Measurements from ENCODE around the gene UBFD1.

UBFD1 gene

DNA sequence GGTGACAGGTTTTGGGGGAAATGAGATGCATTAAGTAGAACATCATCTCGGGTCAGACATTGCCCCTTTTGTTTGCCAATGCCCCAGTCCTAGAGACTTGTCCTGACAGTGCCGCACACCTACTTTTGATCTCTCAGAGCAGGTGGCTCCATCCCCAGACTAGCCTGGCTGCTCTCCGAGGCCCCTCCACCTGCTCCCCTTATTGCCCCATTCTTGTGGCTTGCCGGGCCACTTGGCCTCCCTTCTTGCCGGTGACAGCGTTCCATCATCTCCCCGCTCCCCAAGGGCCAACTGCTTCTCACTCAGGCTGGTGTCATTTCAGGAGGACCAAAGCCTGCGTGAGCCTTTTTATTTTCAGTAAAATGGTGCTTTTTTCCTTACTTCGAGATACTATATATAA lies 14.9 kb downstream of the UBFD1 start:
- CTCF ChIA-PET = no interaction called here
- DNase-seq (ENCODE audit: extremely low spot score) = no peak
- POLR2A ChIA-PET = no interaction called here

GRCh38 chr16:23573817-23574216 lies 16.3 kb downstream of the UBFD1 start:
- POLR2A ChIA-PET = no interaction called here
- no peak for DNase-seq (ENCODE audit: extremely low spot score)
- CTCF ChIA-PET = no interaction called here
- TF ChIP-seq LEF1 (IDR thresholded peaks at IDR 0.05; ENCODE audit: borderline replicate concordance) (no peak), FOXM1 (IDR thresholded peaks at IDR 0.05; ENCODE audit: borderline replicate concordance) (no peak), FOXK2 (IDR thresholded peaks at IDR 0.05) (no peak), FOXA1 (IDR thresholded peaks at IDR 0.05) (no peak), SP1 (IDR thresholded peaks at IDR 0.05) (no peak), BHLHE40 (IDR thresholded peaks at IDR 0.05; ENCODE audit: borderline replicate concordance) (no peak)

More for the DNA sequence above, 14.9 kb downstream of the UBFD1 start:
- TF ChIP-seq CTBP1 (IDR thresholded peaks at IDR 0.05; ENCODE audit: borderline replicate concordance) (no peak), NFRKB (IDR thresholded peaks at IDR 0.05) (no peak)

- DNase-seq (ENCODE audit: extremely low spot score) = no peak
- TF ChIP-seq ARNT (IDR thresholded peaks at IDR 0.05) (no peak), LEF1 (IDR thresholded peaks at IDR 0.05; ENCODE audit: borderline replicate concordance) (no peak), ZNF384 (IDR thresholded peaks at IDR 0.05) (no peak), TARDBP (IDR thresholded peaks at IDR 0.05) (no peak), SUZ12 (IDR thresholded peaks at IDR 0.05) (no peak), HDGF (IDR thresholded peaks at IDR 0.05; ENCODE audit: borderline replicate concordance) (no peak), PKNOX1 (IDR thresholded peaks at IDR 0.05) (no peak), CTBP1 (IDR thresholded peaks at IDR 0.05; ENCODE audit: borderline replicate concordance) (no peak), SP1 (IDR thresholded peaks at IDR 0.05) (no peak), ELF4 (IDR thresholded peaks at IDR 0.05) (no peak), L3MBTL2 (conservative IDR thresholded peaks at IDR 0.05) (no peak), NFRKB (IDR thresholded peaks at IDR 0.05) (no peak), BHLHE40 (IDR thresholded peaks at IDR 0.05; ENCODE audit: borderline replicate concordance) (no peak), FOXK2 (IDR thresholded peaks at IDR 0.05) (no peak), FOXM1 (IDR thresholded peaks at IDR 0.05; ENCODE audit: borderline replicate concordance) (no peak), FOXA1 (IDR thresholded peaks at IDR 0.05) (no peak)
- ChIA-PET POLR2A (interaction anchor here (1.0 kb wide), 2 partner anchors 17 to 18 kb away, joined by 3 to 5 read pairs; partner anchors contain the start of genes EARS2 and UBFD1), CTCF (interaction anchor here (0.7 kb wide), 1 partner anchor 23 kb away, joined by 3 read pairs; no protein-coding TSS in a partner anchor)
These were observed 18.3 kb downstream of the UBFD1 start for GRCh38 chr16:23575834-23576233.

DNA sequence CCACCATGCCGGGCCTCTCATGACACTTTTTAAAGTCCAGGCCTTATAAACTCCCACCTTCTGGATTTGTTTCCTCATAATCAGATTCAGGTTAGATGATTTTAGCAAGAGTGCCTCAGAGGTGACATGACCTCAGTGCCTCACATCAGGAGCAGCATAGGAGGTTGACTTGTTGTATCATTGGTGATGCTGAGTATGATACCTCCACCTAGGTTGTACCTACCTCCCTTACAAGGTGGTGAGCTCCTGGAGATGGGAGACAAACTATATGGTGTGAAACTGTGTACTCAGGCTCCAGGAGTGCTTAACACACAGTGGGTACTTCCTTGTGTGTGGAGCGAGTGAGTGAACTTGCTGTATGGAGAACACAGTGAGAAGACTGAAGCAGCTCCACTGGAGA lies 20.0 kb downstream of the UBFD1 start:
- ChIA-PET POLR2A (interaction anchor here (1.3 kb wide), 1 partner anchor 20 kb away, joined by 3 read pairs; the partner anchor contains the start of genes EARS2 and UBFD1), CTCF (interaction anchor here (1.0 to 1.1 kb wide), 2 partner anchors 8 to 19 kb away, joined by 3 to 4 read pairs; partner anchors contain the start of gene NDUFAB1)
- TF ChIP-seq FOXK2 (IDR thresholded peaks at IDR 0.05) (no peak), ZNF384 (IDR thresholded peaks at IDR 0.05) (no peak), SP1 (IDR thresholded peaks at IDR 0.05) (no peak), ARNT (IDR thresholded peaks at IDR 0.05) (no peak), ELF4 (IDR thresholded peaks at IDR 0.05) (no peak), TARDBP (IDR thresholded peaks at IDR 0.05) (no peak), NFRKB (IDR thresholded peaks at IDR 0.05) (no peak), HDGF (IDR thresholded peaks at IDR 0.05; ENCODE audit: borderline replicate concordance) (no peak), PKNOX1 (IDR thresholded peaks at IDR 0.05) (no peak), L3MBTL2 (conservative IDR thresholded peaks at IDR 0.05) (no peak), CTBP1 (IDR thresholded peaks at IDR 0.05; ENCODE audit: borderline replicate concordance) (no peak), FOXA1 (IDR thresholded peaks at IDR 0.05) (no peak), SUZ12 (IDR thresholded peaks at IDR 0.05) (no peak)
- no peak for DNase-seq (ENCODE audit: extremely low spot score)

DNA sequence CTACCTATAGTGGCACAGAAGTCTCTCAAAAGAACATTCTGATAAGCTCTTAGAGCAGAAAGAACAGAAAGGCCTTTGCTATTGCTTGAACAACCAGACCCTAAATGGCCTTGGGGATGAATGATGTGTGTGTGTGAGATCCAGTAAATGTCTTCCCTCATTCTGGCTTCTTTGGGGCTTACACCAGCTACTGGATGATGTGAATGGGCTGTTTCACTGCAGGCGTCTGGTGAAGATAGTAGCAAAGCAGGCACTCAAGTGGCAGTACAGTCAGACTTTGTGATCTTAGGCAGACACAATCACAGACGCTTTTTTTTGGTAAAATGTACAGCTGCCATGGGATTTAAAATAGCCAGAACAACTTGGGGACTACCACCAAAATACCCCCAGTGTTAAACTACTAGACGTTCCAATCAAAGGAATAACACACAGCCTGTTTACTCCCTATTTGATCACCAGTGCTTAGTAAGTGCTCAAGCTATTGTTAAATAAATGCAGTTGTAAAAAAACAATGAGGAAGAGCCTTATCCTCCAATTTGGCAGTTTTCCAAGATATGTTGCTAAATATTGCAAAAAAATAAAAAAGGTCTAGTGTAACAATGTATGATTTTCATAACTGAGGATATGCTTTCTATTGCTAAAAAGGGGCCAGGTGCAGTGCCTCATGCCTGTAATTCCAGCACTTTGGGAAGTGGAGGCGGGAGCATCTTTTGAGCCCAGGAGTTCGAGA lies 20.7 kb downstream of the UBFD1 start:
- ChIA-PET CTCF (interaction anchor here (1.0 to 1.1 kb wide), 2 partner anchors 9 to 18 kb away, joined by 3 to 4 read pairs; partner anchors contain the start of gene NDUFAB1), POLR2A (interaction anchor here (1.3 kb wide), 1 partner anchor 21 kb away, joined by 3 read pairs; the partner anchor contains the start of genes EARS2 and UBFD1)
- DNase-seq (ENCODE audit: extremely low spot score) = no peak
- TF ChIP-seq LEF1 (IDR thresholded peaks at IDR 0.05; ENCODE audit: borderline replicate concordance) (no peak), CTBP1 (IDR thresholded peaks at IDR 0.05; ENCODE audit: borderline replicate concordance) (no peak), SUZ12 (IDR thresholded peaks at IDR 0.05) (no peak), ARNT (IDR thresholded peaks at IDR 0.05) (no peak), HDGF (IDR thresholded peaks at IDR 0.05; ENCODE audit: borderline replicate concordance) (no peak)

DNA sequence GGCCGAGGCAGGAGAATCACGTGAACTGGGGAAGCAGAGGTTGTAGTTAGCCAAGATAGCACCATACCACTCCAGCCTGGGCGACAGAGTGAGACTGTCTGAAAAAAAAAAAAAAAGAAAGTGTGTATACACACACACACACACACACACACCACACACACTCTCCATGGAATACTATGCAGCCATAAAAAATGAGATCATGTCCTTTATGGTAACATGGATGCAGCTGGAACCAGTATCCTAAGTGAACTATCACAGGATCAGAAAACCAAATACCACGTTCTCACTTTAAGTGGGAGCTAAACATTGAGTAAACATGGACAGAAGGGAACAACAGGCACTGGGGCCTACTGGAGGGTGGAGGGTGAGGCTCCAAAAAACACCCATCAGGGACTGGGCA lies 21.8 kb downstream of the UBFD1 start:
- TF ChIP-seq ZNF384 (IDR thresholded peaks at IDR 0.05) (0 out of 2 replicates have a peak, but pooled peaks have one; percentile 17), L3MBTL2 (conservative IDR thresholded peaks at IDR 0.05) (no peak), FOXK2 (IDR thresholded peaks at IDR 0.05) (no peak), CTBP1 (IDR thresholded peaks at IDR 0.05; ENCODE audit: borderline replicate concordance) (no peak), NFRKB (IDR thresholded peaks at IDR 0.05) (no peak), ARNT (IDR thresholded peaks at IDR 0.05) (no peak), FOXA1 (IDR thresholded peaks at IDR 0.05) (no peak), HDGF (IDR thresholded peaks at IDR 0.05; ENCODE audit: borderline replicate concordance) (no peak)
- POLR2A ChIA-PET = no interaction called here
- DNase-seq (ENCODE audit: extremely low spot score) = no peak
- CTCF ChIA-PET = no interaction called here

DNA sequence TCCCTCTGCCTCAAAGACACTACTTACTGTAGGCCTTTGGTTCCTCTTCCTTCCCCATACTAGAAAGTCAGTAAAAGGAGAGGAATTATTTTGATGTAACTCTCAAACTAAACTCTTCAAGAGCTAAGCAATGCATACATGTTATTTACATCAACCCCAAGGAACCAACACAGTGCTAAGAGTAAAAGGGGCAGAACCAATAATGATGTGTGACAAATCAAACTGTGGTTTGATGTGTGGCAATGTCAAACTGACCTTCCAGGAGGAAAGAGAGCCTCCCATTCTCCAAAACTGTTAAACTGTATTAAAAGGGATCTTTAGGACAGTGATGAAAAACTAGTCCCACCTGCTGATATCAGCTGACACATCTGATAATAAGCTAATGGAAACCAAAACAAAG lies 22.9 kb downstream of the UBFD1 start:
- ChIA-PET POLR2A (no interaction called here), CTCF (no interaction called here)
- DNase-seq (ENCODE audit: extremely low spot score) = no peak
- TF ChIP-seq NFRKB (IDR thresholded peaks at IDR 0.05) = no peak
